Spleen (tissue), 11 donors: Measurements from ENCODE around the gene XPR1. TPM values are rescaled to one million over a fixed set of nuclear protein-coding genes. Genes with fewer than 3 reads are reported as not detected.

Source experiments
- DNase-seq: peaks from one replicate; pipeline ENCODE4 v3.0.0-alpha.2; 2020
- H3K27ac ChIP-seq, 8 donors: fragments of 200-600 bp; sonication (generic) in 7 of 8; 1 replicate in 4 of 8; 2 replicates in 4 of 8; pipeline versions ENCODE4 v1.5.0 to v1.8.0; 2016 to 2021; ENCODE audit warnings: inconsistent platforms in 4 of 8, mild to moderate bottlenecking in 4 of 8, moderate library complexity in 1 of 8
- H3K27me3 ChIP-seq, 7 donors: fragments of 200-600 bp; sonication (generic) in 6 of 7; replicated peaks in 1 of 7; 1 replicate in 4 of 7; 2 replicates in 3 of 7; pipeline versions ENCODE4 v1.5.0 to v1.8.0; 2016 to 2021; ENCODE audit warnings: inconsistent platforms in 3 of 7, mild to moderate bottlenecking in 1 of 7
- H3K36me3 ChIP-seq, 6 donors: fragments of 200-600 bp; sonication (generic) in 5 of 6; 1 replicate in 4 of 6; 2 replicates in 2 of 6; pipeline versions ENCODE4 v1.5.0 to v1.8.0; 2016 to 2021; ENCODE audit warnings: inconsistent platforms in 2 of 6
- H3K4me1 ChIP-seq, 6 donors: fragments of 200-600 bp; sonication (generic) in 5 of 6; 1 replicate in 3 of 6; 2 replicates in 3 of 6; pipeline versions ENCODE4 v1.5.0 to v1.8.0; 2016 to 2021; ENCODE audit warnings: inconsistent platforms in 3 of 6
- H3K4me3 ChIP-seq, 8 donors: fragments of 200-600 bp; sonication (generic) in 7 of 8; 1 replicate in 4 of 8; 2 replicates in 4 of 8; pipeline versions ENCODE4 v1.5.0 to v1.8.0; 2016 to 2021; ENCODE audit warnings: inconsistent platforms in 4 of 8, mild to moderate bottlenecking in 4 of 8, moderate library complexity in 2 of 8
- H3K9me3 ChIP-seq, 8 donors: fragments of 200-600 bp; sonication (generic) in 7 of 8; 1 replicate in 4 of 8; 2 replicates in 4 of 8; pipeline versions ENCODE4 v1.5.0 to v1.8.0; 2016 to 2021; ENCODE audit warnings: inconsistent platforms in 4 of 8
- POLR2A ChIP-seq, 3 donors: fragments of 450-650 bp; IDR thresholded peaks; one replicate each; pipeline ENCODE4 v1.5.1; 2017; ENCODE audit warnings: antibody characterized with exemption in 3 of 3, mild to moderate bottlenecking in 1 of 3
- POLR2AphosphoS5 ChIP-seq, 3 donors: sonication (generic); formaldehyde crosslinking; IDR thresholded peaks; one replicate each; pipeline ENCODE4 v1.5.1; 2017; ENCODE audit warnings: antibody characterized with exemption in 3 of 3
- WGBS, 5 donors: extraction: QIAGEN DNeasy Blood & Tissue Kit in 3 of 5; methylation state at CpG; one replicate each; pipeline versions ENCODE4 v1.1.5 to v1.1.7; 2013 to 2018; 5-methylcytosine and 5-hydroxymethylcytosine counted together
- intact Hi-C: fragments of 100-400 bp; cut with DNase I; formaldehyde crosslinking; loops from one replicate; pipeline ENCODE4 v1.15.0; 2023; ENCODE audit warnings: low total_unique reads
- polyA plus RNA-seq, 3 donors: library from polyadenylated mRNA; stranded (reverse); fragments of 200-250 nt; gene quantifications; one replicate each; pipeline ENCODE4 v1.2.1, GENCODE V29; 2013
- total RNA-seq, 7 donors: library from RNA; depleted of rRNA in 3 of 7; stranded (reverse); fragments of >200 nt in 3 of 7; fragmentation: NEBNext Ultra II Directional in 4 of 7; extraction: Animal tissue kit (Norgen Biotek cat#: 25700) in 4 of 7; gene quantifications; one replicate each; pipeline versions ENCODE4 v1.1.0 to v1.2.1, GENCODE V29; 2016 to 2021
- TF ChIP-seq, protein P1 (sequence below), 11 experiments: fragments of 200-600 bp in 7 of 11; fragments of 450-650 bp in 4 of 11; sonication (generic) in 4 of 11; IDR thresholded peaks in 8 of 11; conservative IDR thresholded peaks in 3 of 11; 1 replicate in 7 of 11; 2 replicates in 4 of 11; pipeline versions ENCODE4 v1.4.0 to v1.8.0; 2016 to 2021; ENCODE audit warnings: antibody characterized with exemption in 11 of 11, inconsistent platforms in 4 of 11, mild to moderate bottlenecking in 1 of 11
- donor health status: healthy with polysubstance abuse.
- donor health status: DM: no; HTN: no; CAD: no; lungs with moderate emphysema.
- donor health status: DM: no; HTN: no; CAD: no.
- donor health status: Bipolar disorder and iron deficiency.
- donor health status: healthy.
- donor health status: DM: no; HTN: no; CAD: no.
- donor health status: DM: yes; HTN: yes; CAD: no.

The XPR1 gene
- total and polyA plus RNA-seq, 10 donors = 2.3 to 26.8 (median 18.1) TPM

DNA sequence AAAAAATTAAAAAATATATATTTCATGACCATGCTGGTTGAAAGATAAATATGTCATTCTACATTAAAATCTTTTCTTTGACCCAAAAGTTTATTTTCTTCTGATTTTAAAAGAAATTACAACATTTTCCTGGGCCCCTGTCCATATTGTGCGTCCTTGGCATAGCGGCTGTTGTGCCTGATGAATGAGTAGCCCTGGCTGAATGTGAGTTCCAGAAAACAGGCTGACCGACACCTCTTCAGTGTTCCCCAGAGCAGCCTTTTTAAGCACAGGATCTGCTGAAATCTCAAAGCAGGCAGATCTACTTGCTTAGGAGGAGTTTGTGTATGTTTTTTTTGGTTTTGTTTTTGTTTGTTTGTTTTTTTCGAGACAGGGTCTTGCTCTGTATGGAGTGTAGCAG is 300.6 kb downstream of the XPR1 start:
- DNase-seq = no peak
- TF ChIP-seq, protein P1, sequence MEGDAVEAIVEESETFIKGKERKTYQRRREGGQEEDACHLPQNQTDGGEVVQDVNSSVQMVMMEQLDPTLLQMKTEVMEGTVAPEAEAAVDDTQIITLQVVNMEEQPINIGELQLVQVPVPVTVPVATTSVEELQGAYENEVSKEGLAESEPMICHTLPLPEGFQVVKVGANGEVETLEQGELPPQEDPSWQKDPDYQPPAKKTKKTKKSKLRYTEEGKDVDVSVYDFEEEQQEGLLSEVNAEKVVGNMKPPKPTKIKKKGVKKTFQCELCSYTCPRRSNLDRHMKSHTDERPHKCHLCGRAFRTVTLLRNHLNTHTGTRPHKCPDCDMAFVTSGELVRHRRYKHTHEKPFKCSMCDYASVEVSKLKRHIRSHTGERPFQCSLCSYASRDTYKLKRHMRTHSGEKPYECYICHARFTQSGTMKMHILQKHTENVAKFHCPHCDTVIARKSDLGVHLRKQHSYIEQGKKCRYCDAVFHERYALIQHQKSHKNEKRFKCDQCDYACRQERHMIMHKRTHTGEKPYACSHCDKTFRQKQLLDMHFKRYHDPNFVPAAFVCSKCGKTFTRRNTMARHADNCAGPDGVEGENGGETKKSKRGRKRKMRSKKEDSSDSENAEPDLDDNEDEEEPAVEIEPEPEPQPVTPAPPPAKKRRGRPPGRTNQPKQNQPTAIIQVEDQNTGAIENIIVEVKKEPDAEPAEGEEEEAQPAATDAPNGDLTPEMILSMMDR (IDR thresholded peaks at IDR 0.05 in 8 of 11, conservative IDR thresholded peaks at IDR 0.05 in 3 of 11) = no peak
- TF ChIP-seq POLR2AphosphoS5 (IDR thresholded peaks at IDR 0.05) = no peak
- TF ChIP-seq POLR2A (IDR thresholded peaks at IDR 0.05) = no peak
- Histone ChIP-seq H3K9me3 (no peaks in the 10 kb centered on the region), H3K36me3 (peaks cover 0 to 36% (median 2%) of the 10 kb centered on the region in 6 donors), H3K4me1 (peaks cover 0 to 18% (median under 1%) of the 10 kb centered on the region in 6 donors), H3K4me3 (no peak overlapping the region), H3K27me3 (peaks cover 0 to 4% (median 0%) of the 10 kb centered on the region in 7 donors), H3K27ac (no peak overlapping the region)
- intact Hi-C loops = no loop called here
- 94 to 99% (median 94%) methylated on average over 4 of the region's 4 CpGs for WGBS, 5 donors

DNA sequence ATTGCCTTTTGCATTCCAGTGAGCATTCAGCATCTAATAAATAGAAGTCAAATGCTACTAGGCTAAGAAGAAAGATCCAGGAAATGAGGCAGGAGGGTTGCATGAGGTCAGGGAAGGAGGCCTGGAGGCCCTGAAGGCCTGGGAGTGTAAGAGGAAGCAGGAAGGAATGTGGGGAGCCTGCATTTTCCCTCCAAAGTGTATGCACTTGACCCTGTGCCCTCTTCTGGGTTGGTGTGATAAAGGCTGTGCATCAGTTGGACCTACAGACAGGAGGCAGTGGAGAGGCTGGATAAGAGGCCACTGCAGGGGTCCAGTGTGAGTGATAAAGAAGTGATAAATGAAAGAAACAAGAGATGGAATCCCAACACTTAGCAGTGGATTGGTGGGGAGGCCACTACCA is 301.3 kb downstream of the XPR1 start:
- no peak overlapping the region for H3K27ac ChIP-seq
- no peak overlapping the region for H3K4me3 ChIP-seq
- peaks cover 0 to 18% (median 0%) of the 10 kb centered on the region in 6 donors for H3K4me1 ChIP-seq
- peaks cover 0 to 4% (median 0%) of the 10 kb centered on the region in 7 donors for H3K27me3 ChIP-seq
- intact Hi-C loops = no loop called here
- no peaks in the 10 kb centered on the region for H3K9me3 ChIP-seq
- DNase-seq = no peak
- H3K36me3 ChIP-seq = peaks cover 0 to 36% (median 2%) of the 10 kb centered on the region in 6 donors
- TF ChIP-seq, protein P1 (IDR thresholded peaks at IDR 0.05 in 8 of 11, conservative IDR thresholded peaks at IDR 0.05 in 3 of 11) = no peak
- no peak for TF ChIP-seq POLR2AphosphoS5 (IDR thresholded peaks at IDR 0.05)
- TF ChIP-seq POLR2A (IDR thresholded peaks at IDR 0.05) = no peak

DNA sequence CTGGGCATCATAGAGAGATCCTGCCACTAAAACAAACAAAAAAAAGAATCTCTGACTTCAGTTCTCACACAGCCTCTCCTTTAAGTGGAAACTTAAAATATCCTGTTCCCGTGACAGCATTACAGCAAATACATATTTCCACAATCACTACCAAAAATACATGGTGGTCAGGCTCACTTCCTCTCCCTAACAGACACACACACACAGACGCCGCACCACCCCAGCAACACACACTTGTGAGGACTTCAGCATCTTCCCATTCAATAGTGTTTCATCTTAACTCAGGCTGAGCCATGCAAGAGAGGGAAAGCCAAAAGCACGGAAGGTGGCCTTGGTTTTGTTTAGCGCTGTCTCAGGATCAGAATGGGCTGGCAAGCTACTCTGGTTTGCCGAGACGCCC is 302.7 kb downstream of the XPR1 start:
- TF ChIP-seq POLR2AphosphoS5 (IDR thresholded peaks at IDR 0.05) = no peak
- no peak for TF ChIP-seq POLR2A (IDR thresholded peaks at IDR 0.05)
- TF ChIP-seq, protein P1 (IDR thresholded peaks at IDR 0.05 in 8 of 11, conservative IDR thresholded peaks at IDR 0.05 in 3 of 11) = no peak
- intact Hi-C loops = no loop called here
- H3K4me3 ChIP-seq = no peak overlapping the region
- peaks cover 0 to 39% (median 2%) of the 10 kb centered on the region in 6 donors for H3K36me3 ChIP-seq
- no peaks in the 10 kb centered on the region for H3K9me3 ChIP-seq
- 33 to 57% (median 37%) methylated on average over 7 of the region's 7 CpGs for WGBS, 5 donors
- H3K4me1 ChIP-seq = peaks cover 0 to 18% (median 0%) of the 10 kb centered on the region in 6 donors
- peaks cover 0 to 4% (median 0%) of the 10 kb centered on the region in 7 donors for H3K27me3 ChIP-seq
- H3K27ac ChIP-seq = no peak overlapping the region
- no peak for DNase-seq

DNA sequence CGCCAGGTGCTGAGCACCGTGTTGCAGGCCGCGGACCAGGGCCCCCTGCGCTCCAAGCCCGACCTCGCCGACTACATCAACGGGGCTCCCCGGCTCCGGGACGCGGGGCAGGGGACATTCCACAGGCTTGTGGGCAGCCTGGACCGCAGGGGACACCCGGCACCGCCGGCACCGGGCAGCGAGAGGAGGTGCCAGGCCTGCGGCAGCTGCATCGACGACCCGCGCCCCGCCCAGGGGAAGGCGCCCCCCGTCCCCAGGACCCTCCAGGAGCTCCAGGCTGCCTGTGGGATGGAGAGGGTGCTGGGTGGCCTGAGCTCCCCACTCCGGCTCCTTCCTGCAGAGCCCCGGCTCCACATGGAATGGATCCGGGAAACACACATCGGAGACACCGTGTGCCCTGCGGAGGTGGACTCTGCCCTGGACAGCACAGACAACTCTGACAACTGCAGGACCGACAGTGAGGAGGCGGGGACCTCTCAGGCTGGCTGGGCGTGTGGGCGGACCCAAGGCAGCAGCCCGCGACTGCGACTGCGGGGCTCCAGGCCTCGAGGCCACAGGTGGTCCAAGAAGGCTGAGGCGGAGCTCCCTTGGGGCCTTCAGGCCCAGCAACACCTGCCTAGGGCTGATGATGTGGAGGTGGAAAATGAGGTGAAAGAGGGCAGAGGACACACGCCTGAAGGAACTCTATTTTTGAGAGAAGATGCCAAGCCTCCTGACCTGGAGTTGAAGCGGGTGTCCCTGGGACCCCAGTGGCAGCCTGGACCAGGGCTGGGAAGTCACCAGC is 303.7 kb downstream of the XPR1 start:
- Histone ChIP-seq H3K27me3 (peaks cover 0 to 4% (median 0%) of the 10 kb centered on the region in 7 donors), H3K4me1 (peaks cover 0 to 18% (median 0%) of the 10 kb centered on the region in 6 donors), H3K9me3 (no peaks in the 10 kb centered on the region), H3K36me3 (peaks cover 0 to 33% (median 2%) of the 10 kb centered on the region in 6 donors), H3K4me3 (no peak overlapping the region), H3K27ac (no peak overlapping the region)
- intact Hi-C loops = no loop called here
- WGBS, 5 donors = 74 to 86% (median 80%) methylated on average over 12 to 45 of the region's 45 CpGs
- DNase-seq = no peak
- TF ChIP-seq POLR2AphosphoS5 (IDR thresholded peaks at IDR 0.05) (no peak), POLR2A (IDR thresholded peaks at IDR 0.05) (no peak)
